B cell (primary cell): Measurements from ENCODE around the gene LMTK3. TPM values are rescaled to one million over a fixed set of nuclear protein-coding genes. Genes with fewer than 3 reads are reported as not detected.

Experiments used
- ATAC-seq: fragments of 200-7000 bp; cut with Tn5 transposase; one replicate; pipeline ENCODE4 v1.10.0; 2021; ENCODE audit warnings: low read depth, mild to moderate bottlenecking, moderate number of reproducible peaks, moderate library complexity
- CTCF ChIA-PET: fragments of 350-600 bp; sonication (Branson Sonifier 250); formaldehyde crosslinking; loops from one replicate; lab custom pipeline; 2021; ENCODE audit warnings: antibody characterized with exemption, inconsistent platforms; lab: Charles Lee
- POLR2A ChIA-PET: fragments of 350-600 bp; sonication (Branson Sonifier 250); formaldehyde crosslinking; loops from one replicate; lab custom pipeline; 2021; ENCODE audit warnings: antibody characterized with exemption; lab: Charles Lee
- DNase-seq: peaks from one replicate; pipeline ENCODE4 v3.0.0; 2013
- H2AFZ ChIP-seq: 2 replicates; pipeline ENCODE4 v1.6.1; 2012; ENCODE audit warnings: mild to moderate bottlenecking, low read depth, low read length; ENCODE audit not compliant: insufficient read depth, poor library complexity, severe bottlenecking
- H3K27ac ChIP-seq, 2 donors: 1 replicate in 1 of 2; 2 replicates in 1 of 2; pipeline ENCODE4 v1.5.1; 2012 to 2013; ENCODE audit warnings: low read length in 2 of 2, mild to moderate bottlenecking in 2 of 2, moderate library complexity in 1 of 2
- H3K27me3 ChIP-seq, 4 experiments: fragments of 200-600 bp in 1 of 4; sonication (generic) in 1 of 4; replicated peaks in 1 of 4; 1 replicate in 2 of 4; 2 replicates in 2 of 4; pipeline versions ENCODE4 v1.6.1 to v1.7.0; 2013 to 2016; ENCODE audit warnings: low read length in 3 of 4, mild to moderate bottlenecking in 2 of 4, mixed read lengths in 1 of 4, moderate library complexity in 1 of 4; ENCODE audit not compliant: insufficient read depth in 4 of 4, control insufficient read depth in 3 of 4; ENCODE audit errors: control extremely low read depth in 1 of 4
- H3K36me3 ChIP-seq, 2 experiments: replicated peaks in 1 of 2; 1 replicate in 1 of 2; 2 replicates in 1 of 2; pipeline versions ENCODE4 v1.6.1 to v1.7.1; 2013; ENCODE audit warnings: low read length in 1 of 2; ENCODE audit not compliant: insufficient read depth in 2 of 2, control insufficient read depth in 1 of 2; ENCODE audit errors: control extremely low read depth in 1 of 2, extremely low read depth in 1 of 2
- H3K4me1 ChIP-seq, 2 donors: fragments of 200-600 bp in 1 of 2; sonication (generic) in 1 of 2; 1 replicate in 1 of 2; 2 replicates in 1 of 2; pipeline versions ENCODE4 v1.5.1 to v1.6.1; 2013 to 2017; ENCODE audit warnings: low read length in 2 of 2; ENCODE audit not compliant: control insufficient read depth in 2 of 2, insufficient read depth in 2 of 2
- H3K4me2 ChIP-seq: replicated peaks from 2 replicates; pipeline ENCODE3; 2012; ENCODE audit warnings: mild to moderate bottlenecking, low read depth, low read length; ENCODE audit not compliant: poor library complexity, severe bottlenecking
- H3K4me3 ChIP-seq, 5 experiments: fragments of 200-600 bp in 1 of 5; sonication (generic) in 1 of 5; 1 replicate in 3 of 5; 2 replicates in 2 of 5; pipeline versions ENCODE4 v1.5.1 to v1.7.0; 2011 to 2016; ENCODE audit warnings: low read length in 4 of 5, mild to moderate bottlenecking in 4 of 5, low read depth in 2 of 5, control low read depth in 1 of 5, moderate library complexity in 1 of 5; ENCODE audit not compliant: insufficient read depth in 1 of 5; ENCODE audit errors: control extremely low read depth in 1 of 5, extremely low read depth in 1 of 5
- H3K79me2 ChIP-seq: fragments of 200-600 bp; sonication (generic); one replicate; pipeline ENCODE4 v1.6.0; 2016; ENCODE audit warnings: low read length; ENCODE audit not compliant: control insufficient read depth, insufficient read depth
- H3K9ac ChIP-seq: fragments of 200-600 bp; sonication (generic); 2 replicates; pipeline ENCODE4 v1.6.1; 2017; ENCODE audit warnings: mild to moderate bottlenecking, low read length, moderate library complexity
- H3K9me3 ChIP-seq, 3 donors: one replicate each; pipeline versions ENCODE4 v1.6.1 to v1.7.1; 2013; ENCODE audit warnings: low read length in 2 of 3; ENCODE audit not compliant: control insufficient read depth in 2 of 3, insufficient read depth in 1 of 3; ENCODE audit errors: control extremely low read depth in 1 of 3
- H4K20me1 ChIP-seq: 2 replicates; pipeline ENCODE4 v1.6.0; 2012; ENCODE audit warnings: mild to moderate bottlenecking, low read length; ENCODE audit not compliant: insufficient read depth, control insufficient read depth, poor library complexity, severe bottlenecking
- H3K27ac Mint-ChIP-seq: one replicate; pipeline ENCODE4 v1.8.0; 2021; ENCODE audit warnings: mixed read lengths
- H3K27me3 Mint-ChIP-seq: one replicate; pipeline ENCODE4 v1.8.0; 2021; ENCODE audit warnings: mixed read lengths
- H3K4me1 Mint-ChIP-seq: one replicate; pipeline ENCODE4 v1.8.0; 2021; ENCODE audit warnings: mixed read lengths
- H3K4me3 Mint-ChIP-seq: one replicate; pipeline ENCODE4 v1.8.0; 2021; ENCODE audit warnings: mixed read lengths
- H3K9me3 Mint-ChIP-seq: one replicate; pipeline ENCODE4 v1.8.0; 2022; ENCODE audit warnings: mixed read lengths; ENCODE audit not compliant: insufficient read depth
- CTCF ChIP-seq: fragments of 200-600 bp; IDR thresholded peaks from one replicate; pipeline ENCODE4 v1.8.0; 2022; ENCODE audit warnings: antibody characterized with exemption, mild to moderate bottlenecking
- EZH2 ChIP-seq: IDR thresholded peaks from 2 replicates; pipeline ENCODE4 v1.6.1; 2012; ENCODE audit warnings: borderline replicate concordance, low read depth, mild to moderate bottlenecking, moderate library complexity, low read length; ENCODE audit not compliant: insufficient read depth, poor library complexity, severe bottlenecking
- WGBS: methylation state at CpG from one replicate; pipeline ENCODE4 v1.1.5; 2013; ENCODE audit warnings: missing lambda C conversion rate; ENCODE audit not compliant: insufficient coverage; 5-methylcytosine and 5-hydroxymethylcytosine counted together
- intact Hi-C: fragments of 100-400 bp; cut with micrococcal nuclease; formaldehyde crosslinking; loops from one replicate; pipeline ENCODE4 v1.10.0; 2022
- polyA plus RNA-seq: library from polyadenylated mRNA; depleted of rRNA; stranded (reverse); fragments of >200 nt; gene quantifications from 2 replicates; pipeline ENCODE4 v1.2.3, GENCODE V29; 2012
- total RNA-seq, 2 donors: library from RNA; stranded (reverse); fragments of 120-200 nt in 1 of 2; gene quantifications; 1 replicate in 1 of 2; 2 replicates in 1 of 2; pipeline versions ENCODE4 v1.2.3 to v1.2.4, GENCODE V29; 2013 to 2022

Gene LMTK3
- total and polyA plus RNA-seq, 2 donors (not counting 1 experiment from before 2014, with no cell fraction given), result 0.19 to 1.6 TPM

- H3K79me2 ChIP-seq, result no peaks in the 10 kb centered on the region
- no peak overlapping the region for H3K27ac ChIP-seq
- CTCF ChIA-PET, result interaction anchor here (5.3 kb wide), 1 partner anchor 118 kb away, joined by 51 read pairs; no protein-coding TSS in a partner anchor
- H3K4me2 ChIP-seq, result peak overlapping the region; percentile 75
- 36% methylated on average over 10 of the region's 10 CpGs for WGBS
- ATAC-seq, result no peak
- H4K20me1 ChIP-seq, result peaks cover 6% of the 10 kb centered on the region
- H3K4me3 Mint-ChIP-seq, result peak overlapping the region; percentile 63
- H3K27me3 ChIP-seq, result peaks cover 0 to 44% (median 23%) of the 10 kb centered on the region in 4 experiments
- H3K4me1 Mint-ChIP-seq, result peaks cover 35% of the 10 kb centered on the region
- no peaks in the 10 kb centered on the region for H3K9me3 Mint-ChIP-seq
- DNase-seq, result no peak
- H3K4me3 ChIP-seq, result peak overlapping the region in 2 of 5 experiments; percentile 33 to 49
- no peaks in the 10 kb centered on the region for H3K36me3 ChIP-seq
- H2AFZ ChIP-seq, result peak overlapping the region; percentile 34
- TF ChIP-seq CTCF (no peak), EZH2 (no peak)
- POLR2A ChIA-PET, result interaction anchor here (0.6 to 1.1 kb wide), 2 partner anchors 10 to 168 kb away, joined by 3 to 8 read pairs; no protein-coding TSS in a partner anchor
- peak overlapping the region; percentile 15 for H3K27ac Mint-ChIP-seq
- H3K9me3 ChIP-seq, result peaks cover 0 to 28% (median 0%) of the 10 kb centered on the region in 3 donors
- H3K4me1 ChIP-seq, result peaks cover 39 to 44% of the 10 kb centered on the region in 2 donors
- peaks cover 28% of the 10 kb centered on the region for H3K27me3 Mint-ChIP-seq
- no peak overlapping the region for H3K9ac ChIP-seq
- intact Hi-C loops, result loop anchor here (1.0 to 10.0 kb wide), 3 partner anchors 22 to 170 kb away; partner anchors contain the start of genes CYTH2, GRIN2D and KDELR1
These were observed 19.9 kb downstream of the LMTK3 start for GRCh38 chr19:48491793-48492123.
